Right lobe of liver (tissue), 4 donors: ENCODE data around the gene SLC13A3.

ENCODE experiments used
- POLR2A ChIP-seq: fragments of 450-650 bp; IDR thresholded peaks from one replicate; pipeline ENCODE4 v1.6.1; 2017; ENCODE audit warnings: antibody characterized with exemption, mild to moderate bottlenecking
- TF ChIP-seq, protein P1 (sequence below), 4 donors: fragments of 200-600 bp in 3 of 4; fragments of 450-650 bp in 1 of 4; IDR thresholded peaks; one replicate each; pipeline versions ENCODE4 v1.5.1 to v1.8.0; 2016 to 2022; ENCODE audit warnings: antibody characterized with exemption in 4 of 4, mild to moderate bottlenecking in 2 of 4
- donor health status: DM: no; HTN: no; CAD: no.
- donor health status: DM: no; HTN: no; CAD: no.
- donor health status: DM: no; HTN: yes; CAD: no.

DNA sequence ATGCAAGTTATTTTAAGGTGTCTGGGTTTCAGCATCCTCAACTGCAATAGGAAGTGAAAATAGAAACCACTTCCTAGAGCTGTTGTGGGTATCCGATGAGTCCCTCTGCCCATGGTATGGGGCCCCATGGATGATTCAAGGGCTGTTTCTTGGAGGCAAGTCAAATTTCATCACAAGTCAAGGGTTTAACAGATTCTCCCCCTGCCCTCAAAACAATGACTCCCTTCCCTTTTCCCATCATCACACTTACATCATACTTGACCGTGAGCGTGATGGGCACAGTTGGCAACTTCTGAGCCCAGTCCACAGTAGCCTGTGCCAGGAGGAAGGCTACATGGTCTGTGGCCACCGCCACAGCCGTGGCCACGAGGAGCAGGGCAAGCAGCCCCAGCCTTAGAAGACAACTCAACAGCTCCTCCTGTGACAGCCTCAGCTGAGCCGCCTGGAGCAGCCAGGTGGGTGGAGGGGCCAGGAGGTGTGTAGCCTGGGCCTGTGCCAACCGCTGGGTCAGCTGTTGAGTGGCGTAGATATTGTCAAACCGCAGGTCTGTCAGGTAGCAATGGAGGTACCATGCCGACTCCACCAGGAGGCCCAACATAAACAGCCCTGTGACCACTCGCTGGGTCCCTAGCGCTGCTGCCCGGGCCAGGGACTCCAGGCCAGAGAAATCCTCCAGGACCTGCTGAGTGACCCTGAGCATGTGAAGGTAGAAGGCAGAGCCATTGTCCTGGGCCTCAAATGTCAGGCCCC lies 106.0 kb downstream of the SLC13A3 start:
- no peak for TF ChIP-seq POLR2A
- TF ChIP-seq, protein P1, sequence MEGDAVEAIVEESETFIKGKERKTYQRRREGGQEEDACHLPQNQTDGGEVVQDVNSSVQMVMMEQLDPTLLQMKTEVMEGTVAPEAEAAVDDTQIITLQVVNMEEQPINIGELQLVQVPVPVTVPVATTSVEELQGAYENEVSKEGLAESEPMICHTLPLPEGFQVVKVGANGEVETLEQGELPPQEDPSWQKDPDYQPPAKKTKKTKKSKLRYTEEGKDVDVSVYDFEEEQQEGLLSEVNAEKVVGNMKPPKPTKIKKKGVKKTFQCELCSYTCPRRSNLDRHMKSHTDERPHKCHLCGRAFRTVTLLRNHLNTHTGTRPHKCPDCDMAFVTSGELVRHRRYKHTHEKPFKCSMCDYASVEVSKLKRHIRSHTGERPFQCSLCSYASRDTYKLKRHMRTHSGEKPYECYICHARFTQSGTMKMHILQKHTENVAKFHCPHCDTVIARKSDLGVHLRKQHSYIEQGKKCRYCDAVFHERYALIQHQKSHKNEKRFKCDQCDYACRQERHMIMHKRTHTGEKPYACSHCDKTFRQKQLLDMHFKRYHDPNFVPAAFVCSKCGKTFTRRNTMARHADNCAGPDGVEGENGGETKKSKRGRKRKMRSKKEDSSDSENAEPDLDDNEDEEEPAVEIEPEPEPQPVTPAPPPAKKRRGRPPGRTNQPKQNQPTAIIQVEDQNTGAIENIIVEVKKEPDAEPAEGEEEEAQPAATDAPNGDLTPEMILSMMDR (IDR thresholded peaks at IDR 0.05) = no peak
